Cardiac fibroblast (primary cell): ENCODE measurements around the gene MYH4.

Source experiments
- DNase-seq, 2 donors: peaks; one replicate each; pipeline versions ENCODE4 v3.0.0 to v3.0.0-alpha.2; 2010; ENCODE audit warnings: low read depth in 2 of 2
- H3K4me3 ChIP-seq, 2 donors: replicated peaks in 1 of 2; 1 replicate in 1 of 2; 2 replicates in 1 of 2; pipeline ENCODE4 v1.5.1; 2011; ENCODE audit warnings: low read depth in 2 of 2, low read length in 2 of 2, mild to moderate bottlenecking in 2 of 2, moderate library complexity in 1 of 2
- TF ChIP-seq, protein P1 (sequence below): IDR thresholded peaks from one replicate; pipeline ENCODE4 v1.5.1; 2011; ENCODE audit warnings: low read depth, mild to moderate bottlenecking, low read length, inconsistent platforms

MYH4 gene

DNA sequence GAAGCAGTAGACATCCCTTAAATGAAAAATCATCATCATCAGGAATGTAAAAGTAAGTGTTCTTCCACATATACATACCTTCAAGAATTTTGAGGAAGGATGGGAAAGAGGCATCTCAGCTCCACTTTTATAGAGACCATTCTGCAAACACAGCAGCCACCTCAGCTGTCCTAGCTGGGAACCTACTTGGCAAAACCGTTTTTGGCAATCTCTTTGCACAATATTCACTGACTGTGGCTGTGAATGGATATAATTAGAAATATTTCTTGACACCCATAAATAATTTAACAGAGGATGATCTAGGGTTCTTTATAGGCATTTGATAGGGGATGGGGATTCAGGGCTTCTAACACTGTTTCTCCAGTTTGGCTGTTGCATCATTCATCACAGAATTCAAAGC is at the start of gene MYH4:
MYH4 (minus strand) TSS at position 101 of the 400 bp plus-strand sequence. CDS start 2,814 bp downstream, outside the sequence.
- no peak within 1 kb of the TSS for H3K4me3 ChIP-seq
- TF ChIP-seq, protein P1, sequence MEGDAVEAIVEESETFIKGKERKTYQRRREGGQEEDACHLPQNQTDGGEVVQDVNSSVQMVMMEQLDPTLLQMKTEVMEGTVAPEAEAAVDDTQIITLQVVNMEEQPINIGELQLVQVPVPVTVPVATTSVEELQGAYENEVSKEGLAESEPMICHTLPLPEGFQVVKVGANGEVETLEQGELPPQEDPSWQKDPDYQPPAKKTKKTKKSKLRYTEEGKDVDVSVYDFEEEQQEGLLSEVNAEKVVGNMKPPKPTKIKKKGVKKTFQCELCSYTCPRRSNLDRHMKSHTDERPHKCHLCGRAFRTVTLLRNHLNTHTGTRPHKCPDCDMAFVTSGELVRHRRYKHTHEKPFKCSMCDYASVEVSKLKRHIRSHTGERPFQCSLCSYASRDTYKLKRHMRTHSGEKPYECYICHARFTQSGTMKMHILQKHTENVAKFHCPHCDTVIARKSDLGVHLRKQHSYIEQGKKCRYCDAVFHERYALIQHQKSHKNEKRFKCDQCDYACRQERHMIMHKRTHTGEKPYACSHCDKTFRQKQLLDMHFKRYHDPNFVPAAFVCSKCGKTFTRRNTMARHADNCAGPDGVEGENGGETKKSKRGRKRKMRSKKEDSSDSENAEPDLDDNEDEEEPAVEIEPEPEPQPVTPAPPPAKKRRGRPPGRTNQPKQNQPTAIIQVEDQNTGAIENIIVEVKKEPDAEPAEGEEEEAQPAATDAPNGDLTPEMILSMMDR: no peak
- DNase-seq: no peak

DNA sequence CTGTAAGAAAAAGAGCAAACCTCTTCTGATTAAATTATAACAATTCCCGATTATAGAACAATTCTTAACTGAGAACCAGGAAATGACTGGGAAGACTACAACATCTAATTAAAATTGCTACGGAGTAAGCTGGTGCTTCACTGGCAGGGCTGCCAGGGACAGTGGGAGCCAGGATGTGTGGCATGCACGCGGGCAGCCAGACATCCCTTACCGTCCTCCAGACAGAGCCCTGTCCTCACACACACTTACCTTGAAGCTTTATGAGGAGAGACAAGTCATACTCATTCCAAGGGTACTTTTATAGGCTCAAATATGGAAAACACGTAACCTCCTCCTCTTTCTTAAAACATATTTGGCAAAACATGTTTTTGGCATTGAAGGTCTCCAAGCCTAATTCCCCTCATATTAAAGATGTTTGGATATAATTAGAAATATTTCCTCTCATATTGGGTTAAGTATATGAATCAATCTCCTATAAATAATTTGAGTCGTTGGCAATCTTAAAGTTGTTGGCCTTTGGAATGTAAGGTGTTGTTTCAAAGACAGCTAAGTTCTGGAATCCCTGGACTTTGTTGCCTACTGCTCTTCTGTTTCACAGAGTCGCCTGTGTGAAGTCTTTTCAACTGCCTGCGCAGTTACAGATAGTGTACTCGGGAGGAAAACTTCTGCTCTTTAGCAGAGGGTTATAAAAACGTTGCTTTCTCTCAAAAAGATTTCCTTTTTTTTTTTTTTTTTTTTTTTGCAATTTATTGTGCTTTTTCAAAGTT is 49.1 kb upstream of the MYH4 start, which contains the start of gene MYH1:
MYH1 (minus strand) TSS at position 272 of the 767 bp plus-strand sequence. CDS start 1,900 bp downstream, outside the sequence.
- DNase-seq: no peak
- TF ChIP-seq, protein P1: no peak
- H3K4me3 ChIP-seq: no peak within 1 kb of the TSS

DNA sequence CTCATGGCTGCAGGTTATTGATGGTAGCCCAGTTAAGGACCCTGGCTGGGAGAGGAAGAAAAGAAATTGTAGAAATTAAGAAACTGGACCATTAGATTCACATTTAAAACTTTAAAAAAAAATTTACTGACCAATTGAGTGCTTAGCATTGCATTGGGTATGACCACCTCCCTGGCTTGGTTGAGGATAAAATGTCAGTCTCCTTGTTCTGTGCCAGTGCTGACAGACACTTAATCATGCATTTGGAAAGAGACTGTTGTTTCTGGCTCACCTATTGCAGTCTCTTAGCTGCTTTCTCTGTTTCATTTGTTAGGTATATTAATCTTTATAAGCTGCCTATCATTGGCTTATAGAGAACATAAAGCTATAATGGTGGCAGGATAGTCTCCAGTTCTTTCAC is 47.3 kb upstream of the MYH4 start:
- TF ChIP-seq, protein P1: no peak
- no peak for DNase-seq
- H3K4me3 ChIP-seq: no peak overlapping the region

DNA sequence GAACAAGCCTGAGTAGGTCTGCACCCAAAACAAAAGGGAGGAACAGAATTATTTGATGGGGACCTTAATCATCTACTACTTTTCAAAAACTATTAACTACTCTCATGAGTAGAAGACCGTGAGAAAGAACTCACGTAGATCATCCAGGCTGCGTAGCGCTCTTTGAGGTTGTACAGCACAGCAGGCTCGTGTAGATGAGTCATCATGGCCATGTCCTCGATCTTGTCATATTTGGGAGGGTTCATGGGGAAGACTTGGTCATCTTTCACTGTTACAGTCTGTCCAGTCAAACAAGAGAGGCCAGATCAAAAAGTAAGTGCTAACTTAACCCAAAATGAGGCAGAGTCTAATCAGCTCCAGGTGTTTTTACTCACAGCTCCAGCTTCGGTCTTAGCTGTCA is 46.7 kb upstream of the MYH4 start:
- DNase-seq: no peak
- H3K4me3 ChIP-seq: no peak overlapping the region
- TF ChIP-seq, protein P1: no peak

DNA sequence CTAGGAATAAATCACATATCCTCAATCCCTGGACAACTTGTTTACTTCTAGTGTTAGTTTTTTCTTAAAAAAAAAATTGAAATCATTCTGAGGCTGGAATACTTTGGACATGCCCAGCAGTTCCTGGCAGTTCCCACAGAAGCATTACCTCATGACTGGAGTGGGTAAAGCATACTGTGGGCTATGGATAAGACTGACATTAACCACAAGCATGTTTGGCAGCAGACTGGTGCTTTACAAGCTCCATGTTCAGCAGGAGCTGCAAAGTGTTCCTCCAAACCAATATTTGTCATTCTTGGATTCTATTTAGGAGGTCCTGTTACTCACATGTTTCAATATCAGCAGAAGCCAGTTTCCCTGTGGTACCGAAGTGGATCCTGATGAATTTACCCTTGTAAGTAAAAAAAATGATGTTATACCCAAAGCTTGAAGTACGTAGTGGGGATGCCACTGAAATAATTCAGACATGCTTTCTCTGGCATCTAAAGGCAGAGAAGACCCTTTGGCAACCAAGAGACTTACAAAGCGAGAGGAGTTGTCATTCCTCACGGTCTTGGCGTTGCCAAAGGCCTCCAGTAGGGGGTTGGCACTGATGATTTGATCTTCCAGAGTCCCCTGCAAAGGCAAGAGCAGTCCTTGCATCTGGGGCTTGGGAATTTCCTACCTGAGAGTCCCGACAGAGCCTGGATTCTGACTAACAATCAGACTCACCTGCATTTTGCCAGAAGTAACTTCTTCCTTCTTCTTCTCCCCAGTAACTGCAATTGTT is 44.1 kb upstream of the MYH4 start:
- no peak overlapping the region for H3K4me3 ChIP-seq
- peak; percentile 13 to 61 for DNase-seq
- TF ChIP-seq, protein P1: no peak

DNA sequence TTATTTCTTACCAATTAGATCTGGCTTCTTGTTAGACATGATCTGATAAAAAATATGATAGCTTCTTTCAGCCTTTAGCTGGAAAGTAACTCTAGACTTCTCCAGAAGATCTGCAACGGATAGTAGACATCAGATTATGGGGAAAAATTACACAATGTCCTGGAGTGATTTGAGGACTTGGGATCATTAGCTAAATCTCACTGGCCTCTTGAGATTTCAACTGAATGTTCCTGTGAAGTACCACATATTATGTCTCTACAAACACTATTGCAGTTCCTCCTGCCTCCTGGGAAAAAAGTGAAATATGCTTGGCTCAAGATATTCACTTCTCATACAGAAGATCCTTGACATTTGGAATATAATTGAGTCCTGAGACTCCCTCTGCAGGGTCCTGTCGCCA is 43.5 kb upstream of the MYH4 start:
- DNase-seq: no peak
- TF ChIP-seq, protein P1: no peak
- H3K4me3 ChIP-seq: no peak overlapping the region
